Transverse colon (tissue), 3 donors: ENCODE data around the gene KBTBD3.
A peak's percentile ranks its signal among the peaks of the same experiment; 100 is the strongest.

Experiments used
- CTCF ChIP-seq, 5 experiments: fragments of 200-600 bp in 3 of 5; fragments of 450-650 bp in 2 of 5; sonication (generic) in 3 of 5; IDR thresholded peaks; 1 replicate in 2 of 5; 2 replicates in 3 of 5; pipeline ENCODE4 v1.5.1; 2016 to 2017; ENCODE audit warnings: antibody characterized with exemption in 5 of 5, inconsistent platforms in 3 of 5, mild to moderate bottlenecking in 2 of 5, moderate library complexity in 1 of 5
- EP300 ChIP-seq: sonication (generic); formaldehyde crosslinking; IDR thresholded peaks from one replicate; pipeline ENCODE4 v1.6.1; 2017; ENCODE audit warnings: antibody characterized with exemption, low read depth
- POLR2A ChIP-seq: fragments of 450-650 bp; IDR thresholded peaks from one replicate; pipeline ENCODE4 v1.6.1; 2016; ENCODE audit warnings: antibody characterized with exemption, mild to moderate bottlenecking, moderate library complexity

- TF ChIP-seq CTCF (IDR thresholded peaks at IDR 0.05) (peak in 1 of 5 experiments; percentile 17), POLR2A (peak; percentile 42), EP300 (no peak)
These were observed 55.0 kb downstream of the KBTBD3 start, which contains the start of gene MSANTD4 for GRCh38 chr11:106021967-106022794.
